Fibroblast of peridontal ligament (primary cell): ENCODE data around the gene HSD3B1.
"Not testable (repeated sequence)": the region's sequence is repeated elsewhere in the genome, so short reads cannot be mapped to it uniquely, and the experiment has no call there.

Source experiments
- DNase-seq: peaks from one replicate; pipeline ENCODE4 v3.0.0-alpha.2; 2010; ENCODE audit errors: extremely low read depth

Gene HSD3B1

GRCh38 chr1:119490925-119491324 lies 16.1 kb upstream of the HSD3B1 start:
- no peak for DNase-seq

DNA sequence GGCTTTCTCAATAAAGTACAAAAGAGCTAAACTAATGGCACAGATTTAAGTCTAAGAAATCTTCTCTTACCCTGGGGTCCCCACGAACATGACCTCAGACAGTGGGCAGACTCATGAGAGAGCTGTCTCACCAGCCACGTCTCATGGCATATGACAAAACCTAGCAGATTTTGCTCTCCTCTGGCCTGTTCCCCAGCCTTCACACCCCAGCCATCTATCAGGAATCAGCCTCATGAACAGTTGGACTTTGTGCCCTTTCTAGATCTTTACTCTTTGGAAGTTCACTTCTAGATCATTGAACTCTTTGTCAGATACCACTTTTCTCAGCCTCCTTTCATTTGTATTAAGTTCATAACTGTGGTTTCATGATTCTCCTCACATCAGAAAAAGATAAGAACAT lies 14.2 kb upstream of the HSD3B1 start:
- no peak for DNase-seq

DNA sequence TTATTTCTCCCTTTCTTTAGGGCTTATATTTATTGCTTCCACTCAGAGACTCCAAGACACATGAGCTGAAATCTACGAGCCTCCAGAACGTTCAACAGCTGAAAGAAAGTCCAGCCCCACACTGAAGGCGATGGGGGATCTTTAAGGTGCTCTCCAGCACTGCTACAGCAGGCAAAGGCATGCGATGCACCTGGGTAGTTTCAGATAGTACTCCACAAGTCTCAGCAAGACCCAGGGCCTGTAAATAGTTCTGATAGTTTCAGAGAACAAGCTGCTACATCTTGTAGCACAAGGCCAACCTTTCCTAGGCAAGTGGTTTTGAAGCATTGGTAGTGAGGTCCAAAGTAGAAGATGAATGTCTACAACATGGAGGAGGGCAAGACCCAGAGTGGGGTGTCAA lies 2.2 kb upstream of the HSD3B1 start:
- no peak for DNase-seq

- no peak for DNase-seq
Observed at GRCh38 chr1:119510046-119510445, 3.0 kb downstream of the HSD3B1 start.

DNA sequence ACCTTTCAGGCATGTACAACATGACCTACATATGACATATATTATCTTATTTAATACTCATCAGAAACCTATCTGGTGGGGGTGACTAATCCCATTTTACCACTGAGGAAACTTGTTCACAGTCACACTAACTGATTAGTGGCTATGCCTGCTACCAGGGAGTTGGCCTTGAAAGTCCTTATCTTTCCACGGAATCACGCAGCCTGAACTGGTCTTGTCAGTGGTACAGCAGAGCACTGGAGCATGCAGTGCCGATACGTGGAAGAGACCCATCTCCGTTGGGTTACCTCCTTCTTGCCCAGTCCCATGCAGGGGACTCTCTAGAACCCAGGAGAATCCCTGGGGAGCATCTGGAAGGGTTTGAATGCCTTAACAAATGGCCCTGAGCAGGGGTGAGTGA lies 8.2 kb downstream of the HSD3B1 start:
- no peak for DNase-seq

GRCh38 chr1:119516247-119516646 lies 9.2 kb downstream of the HSD3B1 start:
- no peak for DNase-seq

- no peak for DNase-seq
Observed at GRCh38 chr1:119516680-119517079, 9.7 kb downstream of the HSD3B1 start.

- DNase-seq = not testable (repeated sequence)
Observed at GRCh38 chr1:119517667-119518066, 10.7 kb downstream of the HSD3B1 start.

DNA sequence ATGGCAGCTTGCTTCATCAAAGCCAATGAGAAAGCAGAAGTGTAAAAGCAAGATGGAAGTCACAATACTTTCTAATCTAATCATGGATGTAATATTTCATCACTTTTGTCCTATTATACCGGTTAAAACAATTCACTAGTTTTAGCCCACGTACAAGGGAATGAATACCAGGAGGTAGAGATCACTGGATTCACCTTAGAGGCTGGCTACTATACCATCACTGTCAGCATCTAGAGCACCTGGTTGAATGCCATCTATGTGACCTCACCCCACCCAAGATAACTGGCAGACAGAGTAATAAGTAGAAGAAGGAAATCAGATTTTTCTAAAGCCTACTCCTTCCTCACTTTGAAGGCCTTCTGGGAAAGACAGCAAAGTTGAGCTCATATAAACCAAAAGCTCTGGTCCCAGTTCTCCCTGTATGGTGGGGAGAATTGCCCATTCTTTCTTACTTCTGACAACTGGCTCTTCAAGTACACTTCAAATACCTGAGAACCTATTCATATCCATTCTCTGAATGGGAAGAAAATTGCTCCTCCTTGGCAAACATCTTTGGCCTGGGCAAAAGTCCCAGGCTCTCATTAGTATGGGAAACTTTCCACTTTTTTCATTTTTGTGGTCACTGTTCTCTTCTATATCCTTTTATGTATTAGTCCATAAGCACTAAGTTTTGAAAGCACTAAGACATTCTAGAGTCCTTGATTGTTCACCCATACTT lies 24.8 kb downstream of the HSD3B1 start:
- DNase-seq = peak; percentile 33

- DNase-seq = no peak
Observed at GRCh38 chr1:119532324-119532910, 25.4 kb downstream of the HSD3B1 start.

DNA sequence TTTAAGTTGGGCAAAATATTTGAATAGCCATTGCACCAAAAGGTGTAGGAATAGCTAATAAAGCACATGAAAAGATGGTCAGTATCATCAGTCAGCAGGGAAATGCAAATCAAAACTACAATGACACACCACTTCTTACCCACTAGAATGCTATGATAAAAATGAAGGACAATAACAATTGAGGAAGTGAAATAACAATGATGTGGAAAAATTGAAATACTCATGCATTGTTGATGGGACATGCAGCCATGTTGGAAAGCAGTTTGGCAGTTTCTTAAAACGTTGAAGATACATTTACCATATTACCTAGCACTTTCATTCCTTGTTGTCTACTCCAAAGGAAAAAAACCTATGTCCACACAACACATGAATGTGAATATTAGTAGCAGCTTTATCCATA lies 28.4 kb downstream of the HSD3B1 start:
- DNase-seq = no peak

- no peak for DNase-seq
Observed at GRCh38 chr1:119537966-119538365, 31.0 kb downstream of the HSD3B1 start.

- no peak for DNase-seq
Observed at GRCh38 chr1:119539636-119540035, 32.6 kb downstream of the HSD3B1 start.

- no peak for DNase-seq
Observed at GRCh38 chr1:119541389-119541788, 34.4 kb downstream of the HSD3B1 start.

GRCh38 chr1:119542492-119542946 lies 35.5 kb downstream of the HSD3B1 start:
- DNase-seq = no peak

GRCh38 chr1:119544165-119544762 lies 37.3 kb downstream of the HSD3B1 start:
- DNase-seq = no peak

DNA sequence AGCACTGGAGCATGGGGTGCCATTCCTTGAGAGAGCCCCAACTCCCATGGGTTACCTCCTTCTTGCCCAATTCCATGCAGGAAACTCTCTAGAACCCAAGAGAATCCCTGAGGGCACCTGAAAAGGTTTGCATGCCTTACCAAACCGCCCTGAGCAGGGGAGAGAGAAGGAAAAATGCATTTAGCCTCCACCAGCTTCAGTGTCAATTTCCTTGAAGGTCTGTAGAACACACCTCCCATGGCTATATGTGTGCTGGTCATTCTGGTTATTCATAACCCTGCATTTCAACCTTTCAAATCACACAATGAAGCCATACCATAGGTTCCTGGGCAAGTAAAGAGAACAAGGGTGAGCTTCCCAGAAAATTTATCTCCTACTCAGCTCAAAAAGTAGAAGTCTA lies 39.6 kb downstream of the HSD3B1 start:
- DNase-seq = no peak

DNA sequence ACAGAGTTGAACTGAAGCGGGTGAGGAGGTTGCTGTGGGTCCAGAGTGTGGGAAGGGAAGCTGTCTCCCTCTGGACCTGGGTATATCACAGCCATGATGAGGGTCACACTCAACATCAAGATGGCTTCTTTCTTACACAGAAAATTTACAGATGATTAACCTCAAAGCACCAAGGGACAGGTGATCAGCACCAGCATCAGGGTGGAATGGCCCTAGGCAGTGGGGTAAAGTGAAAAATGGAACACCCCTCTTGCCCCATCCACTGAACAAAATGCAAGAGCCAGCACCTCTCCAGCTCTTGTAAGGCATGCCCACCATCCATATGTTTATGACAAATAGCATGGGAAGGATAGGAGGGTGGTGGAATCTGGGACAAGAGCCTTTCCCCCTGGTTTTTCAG lies 40.3 kb downstream of the HSD3B1 start:
- DNase-seq = no peak

GRCh38 chr1:119547805-119548204 lies 40.8 kb downstream of the HSD3B1 start:
- DNase-seq = no peak

DNA sequence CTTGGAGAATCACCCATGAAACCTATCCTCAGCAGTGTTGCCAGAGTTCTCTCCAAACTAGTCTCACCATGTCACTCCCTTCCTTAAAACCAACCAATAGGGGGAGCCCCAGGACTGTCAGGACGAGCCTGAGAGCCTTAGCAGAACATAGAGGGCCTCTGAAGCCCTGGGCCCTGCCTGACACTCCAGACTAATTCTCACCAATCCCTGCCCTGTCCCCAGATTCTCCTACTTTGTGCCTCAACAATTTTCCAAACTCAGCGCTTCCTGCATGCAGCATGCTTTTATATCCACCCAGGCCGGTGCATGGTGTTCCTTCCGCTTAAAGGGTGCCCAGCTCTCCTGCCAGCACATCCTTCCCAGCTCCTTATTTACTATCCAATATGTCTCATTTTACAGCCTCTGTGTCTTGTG lies 42.7 kb downstream of the HSD3B1 start:
- DNase-seq = peak; percentile 65

DNA sequence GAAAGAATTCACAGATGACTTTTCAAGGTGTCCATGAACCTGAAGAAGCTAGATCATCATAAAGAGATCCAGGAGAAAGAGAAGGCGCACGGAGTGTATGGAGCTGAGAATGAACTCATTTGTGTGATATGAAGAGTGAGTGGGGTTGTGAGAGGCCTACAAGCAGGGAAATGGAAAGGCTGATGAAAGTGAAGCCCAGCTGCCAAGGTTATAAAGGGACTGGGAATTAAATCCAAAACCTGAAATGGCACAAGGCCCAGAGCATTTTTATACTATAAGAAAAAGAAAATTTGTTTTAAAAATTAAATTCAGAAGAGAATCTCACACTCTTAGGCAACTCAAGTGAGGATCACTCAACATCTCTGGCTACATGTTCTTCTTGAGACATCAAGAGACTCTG lies 43.4 kb downstream of the HSD3B1 start:
- no peak for DNase-seq

- DNase-seq = no peak
Observed at GRCh38 chr1:119551218-119551617, 44.2 kb downstream of the HSD3B1 start.

DNA sequence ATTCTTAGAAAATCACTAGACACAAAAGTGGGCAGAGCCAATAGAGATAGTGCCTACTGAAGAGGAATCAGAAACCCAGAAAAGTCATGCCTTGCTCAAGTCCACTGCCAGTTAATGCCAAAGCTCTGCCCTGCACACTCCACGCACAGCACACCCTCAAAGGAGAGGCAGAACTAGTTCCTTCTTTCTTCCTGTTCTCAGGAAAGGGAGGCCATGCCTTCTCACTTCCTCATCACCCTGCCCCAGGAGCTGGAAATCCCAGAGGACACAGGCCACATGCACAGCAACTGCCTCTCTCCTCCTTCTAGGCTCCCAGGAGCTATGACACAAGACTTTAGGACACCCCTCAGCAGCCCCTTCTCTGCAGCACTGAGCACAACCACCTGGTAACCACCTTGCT lies 45.6 kb downstream of the HSD3B1 start:
- DNase-seq = not testable (repeated sequence)
